ENCODE results near the gene AKAP9.
"Not testable (repeated sequence)": the region's sequence is repeated elsewhere in the genome, so short reads cannot be mapped to it uniquely, and the experiment has no call there.

AKAP9 gene

GRCh38 chr7:91961816-91962215 is 21.2 kb downstream of the AKAP9 start:
- Histone ChIP-seq H3K9me2 (replicated peaks; ENCODE audit: insufficient read depth, low read length) (no peaks in the 10 kb centered on the region), H3K79me2 (ENCODE audit: insufficient read depth, low read length) (no peaks in the 10 kb centered on the region), H4K20me1 (ENCODE audit: low read depth, low read length) (peaks cover 23% of the 10 kb centered on the region), H2AFZ (ENCODE audit: low read depth, low read length, severe bottlenecking) (no peak overlapping the region), H3K27ac (ENCODE audit: low read depth, low read length) (no peak overlapping the region), H3K9ac (ENCODE audit: low read length) (no peak overlapping the region), H3K4me3 (ENCODE audit: insufficient read depth, low read length, poor library complexity, severe bottlenecking) (no peak overlapping the region), H3F3A (ENCODE audit: insufficient read depth) (peaks cover 9% of the 10 kb centered on the region; the same call in 1 of the 2 replicates), H3K4me2 (ENCODE audit: low read depth, low read length, poor library complexity, severe bottlenecking) (no peak overlapping the region), H3K9me3 (ENCODE audit: insufficient read depth, low read length) (no peaks in the 10 kb centered on the region), H3K27me3 (ENCODE audit: low read length) (no peaks in the 10 kb centered on the region), H3K36me3 (ENCODE audit: low read length) (no peaks in the 10 kb centered on the region; the same call in 1 of the 2 replicates)
- TF ChIP-seq, protein P1, sequence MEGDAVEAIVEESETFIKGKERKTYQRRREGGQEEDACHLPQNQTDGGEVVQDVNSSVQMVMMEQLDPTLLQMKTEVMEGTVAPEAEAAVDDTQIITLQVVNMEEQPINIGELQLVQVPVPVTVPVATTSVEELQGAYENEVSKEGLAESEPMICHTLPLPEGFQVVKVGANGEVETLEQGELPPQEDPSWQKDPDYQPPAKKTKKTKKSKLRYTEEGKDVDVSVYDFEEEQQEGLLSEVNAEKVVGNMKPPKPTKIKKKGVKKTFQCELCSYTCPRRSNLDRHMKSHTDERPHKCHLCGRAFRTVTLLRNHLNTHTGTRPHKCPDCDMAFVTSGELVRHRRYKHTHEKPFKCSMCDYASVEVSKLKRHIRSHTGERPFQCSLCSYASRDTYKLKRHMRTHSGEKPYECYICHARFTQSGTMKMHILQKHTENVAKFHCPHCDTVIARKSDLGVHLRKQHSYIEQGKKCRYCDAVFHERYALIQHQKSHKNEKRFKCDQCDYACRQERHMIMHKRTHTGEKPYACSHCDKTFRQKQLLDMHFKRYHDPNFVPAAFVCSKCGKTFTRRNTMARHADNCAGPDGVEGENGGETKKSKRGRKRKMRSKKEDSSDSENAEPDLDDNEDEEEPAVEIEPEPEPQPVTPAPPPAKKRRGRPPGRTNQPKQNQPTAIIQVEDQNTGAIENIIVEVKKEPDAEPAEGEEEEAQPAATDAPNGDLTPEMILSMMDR (IDR thresholded peaks at IDR 0.05; ENCODE audit: insufficient read depth, low read length, poor library complexity, severe bottlenecking), result no peak
- TF ChIP-seq EZH2phosphoT487 (conservative IDR thresholded peaks at IDR 0.05; ENCODE audit: low read length), result no peak

- H3K4me2 ChIP-seq (ENCODE audit: low read depth, low read length, poor library complexity, severe bottlenecking), result no peak overlapping the region
- no peak overlapping the region for H2AFZ ChIP-seq (ENCODE audit: low read depth, low read length, severe bottlenecking)
- no peak overlapping the region for H3K27ac ChIP-seq (ENCODE audit: low read depth, low read length)
- H3K27me3 ChIP-seq (ENCODE audit: low read length), result no peaks in the 10 kb centered on the region
- H3K36me3 ChIP-seq (ENCODE audit: low read length), result no peaks in the 10 kb centered on the region; the same call in 1 of the 2 replicates
- peaks cover 4% of the 10 kb centered on the region; the same call in 1 of the 2 replicates for H3K79me2 ChIP-seq (ENCODE audit: insufficient read depth, low read length)
- no peaks in the 10 kb centered on the region for H3K9me2 ChIP-seq (replicated peaks; ENCODE audit: insufficient read depth, low read length)
- H4K20me1 ChIP-seq (ENCODE audit: low read depth, low read length), result peaks cover 24% of the 10 kb centered on the region
- H3F3A ChIP-seq (ENCODE audit: insufficient read depth), result peaks cover 7% of the 10 kb centered on the region; the same call in 1 of the 2 replicates
- TF ChIP-seq, protein P1 (IDR thresholded peaks at IDR 0.05; ENCODE audit: insufficient read depth, low read length, poor library complexity, severe bottlenecking), result no peak
- no peak for TF ChIP-seq EZH2phosphoT487 (conservative IDR thresholded peaks at IDR 0.05; ENCODE audit: low read length)
- H3K4me3 ChIP-seq (ENCODE audit: insufficient read depth, low read length, poor library complexity, severe bottlenecking), result no peak overlapping the region
- no peaks in the 10 kb centered on the region for H3K9me3 ChIP-seq (ENCODE audit: insufficient read depth, low read length)
- no peak overlapping the region for H3K9ac ChIP-seq (ENCODE audit: low read length)
These were observed 21.8 kb downstream of the AKAP9 start for GRCh38 chr7:91962419-91962818.

- not testable (repeated sequence) for H3K27ac ChIP-seq (ENCODE audit: low read depth, low read length); H3K4me2 ChIP-seq (ENCODE audit: low read depth, low read length, poor library complexity, severe bottlenecking); H3K4me3 ChIP-seq (ENCODE audit: insufficient read depth, low read length, poor library complexity, severe bottlenecking); H3K9me2 ChIP-seq (replicated peaks; ENCODE audit: insufficient read depth, low read length); H3F3A ChIP-seq (ENCODE audit: insufficient read depth); H3K9me3 ChIP-seq (ENCODE audit: insufficient read depth, low read length); H3K36me3 ChIP-seq (ENCODE audit: low read length); H2AFZ ChIP-seq (ENCODE audit: low read depth, low read length, severe bottlenecking); H3K27me3 ChIP-seq (ENCODE audit: low read length); H3K9ac ChIP-seq (ENCODE audit: low read length)
- H4K20me1 ChIP-seq (ENCODE audit: low read depth, low read length), result peaks cover 27% of the 10 kb centered on the region
- peaks cover 25% of the 10 kb centered on the region for H3K79me2 ChIP-seq (ENCODE audit: insufficient read depth, low read length)
These were observed 26.9 kb downstream of the AKAP9 start for GRCh38 chr7:91967513-91967912.

GRCh38 chr7:91973639-91974038 is 33.0 kb downstream of the AKAP9 start:
- H3K36me3 ChIP-seq (ENCODE audit: low read length), result peaks cover 8% of the 10 kb centered on the region; the same call in 1 of the 2 replicates
- H3K4me2 ChIP-seq (ENCODE audit: low read depth, low read length, poor library complexity, severe bottlenecking), result no peak overlapping the region
- no peaks in the 10 kb centered on the region for H3F3A ChIP-seq (ENCODE audit: insufficient read depth)
- peaks cover 18% of the 10 kb centered on the region for H4K20me1 ChIP-seq (ENCODE audit: low read depth, low read length)
- no peaks in the 10 kb centered on the region for H3K9me3 ChIP-seq (ENCODE audit: insufficient read depth, low read length)
- H3K27me3 ChIP-seq (ENCODE audit: low read length), result no peaks in the 10 kb centered on the region
- H3K27ac ChIP-seq (ENCODE audit: low read depth, low read length), result no peak overlapping the region
- no peak overlapping the region for H3K4me3 ChIP-seq (ENCODE audit: insufficient read depth, low read length, poor library complexity, severe bottlenecking)
- peaks cover 13% of the 10 kb centered on the region for H3K79me2 ChIP-seq (ENCODE audit: insufficient read depth, low read length)
- no peak overlapping the region for H2AFZ ChIP-seq (ENCODE audit: low read depth, low read length, severe bottlenecking)
- TF ChIP-seq, protein P1 (IDR thresholded peaks at IDR 0.05; ENCODE audit: insufficient read depth, low read length, poor library complexity, severe bottlenecking), result no peak
- TF ChIP-seq EZH2phosphoT487 (conservative IDR thresholded peaks at IDR 0.05; ENCODE audit: low read length), result no peak
- H3K9ac ChIP-seq (ENCODE audit: low read length), result no peak overlapping the region
- no peaks in the 10 kb centered on the region for H3K9me2 ChIP-seq (replicated peaks; ENCODE audit: insufficient read depth, low read length)
